Measurements from ENCODE around the gene XBP1.
"Not testable (repeated sequence)": the region's sequence is repeated elsewhere in the genome, so short reads cannot be mapped to it uniquely, and the experiment has no call there.

XBP1 gene

DNA sequence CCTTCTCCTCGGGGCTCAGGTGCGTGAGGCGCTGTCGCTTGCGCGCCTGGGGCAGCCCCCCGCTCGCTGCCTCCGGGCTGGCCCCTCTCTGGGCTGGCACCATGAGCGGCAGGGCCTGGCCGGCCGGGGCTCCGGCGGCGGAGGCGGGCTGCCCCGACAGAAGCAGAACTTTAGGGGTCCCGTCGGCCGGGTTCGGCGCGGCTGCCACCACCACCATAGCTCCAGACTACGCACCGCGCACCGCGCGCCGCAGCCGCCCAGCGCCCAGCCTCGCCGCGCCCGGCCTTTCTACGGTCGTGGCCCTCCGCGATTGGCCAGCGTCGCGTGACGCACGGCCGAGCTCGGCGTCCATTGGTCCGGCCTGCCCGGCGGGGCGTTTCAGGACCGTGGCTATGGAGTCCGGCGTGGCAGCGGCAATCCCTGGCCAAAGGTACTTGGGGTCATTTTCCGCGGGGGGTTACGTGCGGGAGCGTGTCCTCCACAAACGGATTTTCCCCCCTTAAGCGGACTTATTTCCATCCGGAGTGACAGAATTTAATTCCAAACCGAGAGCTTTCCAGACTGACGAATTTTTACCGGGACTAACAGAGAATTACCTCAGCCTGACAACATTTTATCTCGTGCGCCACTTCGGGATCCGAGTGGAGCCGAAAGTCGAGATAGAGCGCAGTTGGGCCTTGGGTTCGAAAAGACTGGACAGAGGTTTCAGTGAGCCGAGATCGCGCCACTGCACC is at the start of gene XBP1:
Gene XBP1, minus strand, starts transcription at position 262 of the 734 bp plus-strand sequence.
- DNase-seq = peak; percentile 91

DNA sequence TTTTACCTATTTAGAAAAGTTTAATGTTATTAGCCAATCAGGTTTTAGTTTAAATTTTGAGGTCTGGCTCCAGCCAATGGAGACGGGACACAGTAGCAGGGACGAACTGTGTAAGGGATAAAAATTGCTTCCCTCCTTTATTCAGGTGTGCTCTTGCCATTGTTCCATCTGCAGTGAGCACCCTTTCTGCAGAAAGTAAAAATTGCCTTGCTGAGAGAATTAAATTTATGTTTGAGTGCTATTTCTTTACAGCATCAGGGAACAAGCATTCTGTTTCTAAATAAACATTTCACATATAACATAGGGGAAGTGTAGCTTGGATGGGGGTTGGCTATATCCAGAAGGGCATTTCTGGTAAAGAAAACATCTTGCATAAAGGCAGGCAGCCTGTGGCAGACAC is 46.6 kb upstream of the XBP1 start:
- no peak for DNase-seq

DNA sequence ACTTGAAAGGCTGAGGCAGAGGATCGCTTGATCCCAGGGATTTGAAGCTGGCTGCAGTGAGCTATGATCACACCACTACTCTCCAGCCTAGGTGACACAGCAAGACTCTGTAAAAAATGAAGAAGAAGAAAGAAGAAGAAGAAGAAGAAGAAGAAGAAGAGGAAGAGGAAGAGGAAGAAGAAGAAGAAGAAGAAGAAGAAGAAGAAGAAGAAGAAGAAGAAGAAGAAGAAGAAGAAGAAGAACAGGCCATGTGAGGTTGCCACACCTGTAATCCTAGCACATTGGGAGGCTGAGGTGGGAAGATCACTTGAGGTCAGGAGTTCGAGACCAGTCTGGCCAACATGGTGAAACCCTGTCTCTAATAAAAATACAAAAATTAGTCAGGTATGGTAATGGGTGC is 43.9 kb upstream of the XBP1 start:
- not testable (repeated sequence) for DNase-seq

DNA sequence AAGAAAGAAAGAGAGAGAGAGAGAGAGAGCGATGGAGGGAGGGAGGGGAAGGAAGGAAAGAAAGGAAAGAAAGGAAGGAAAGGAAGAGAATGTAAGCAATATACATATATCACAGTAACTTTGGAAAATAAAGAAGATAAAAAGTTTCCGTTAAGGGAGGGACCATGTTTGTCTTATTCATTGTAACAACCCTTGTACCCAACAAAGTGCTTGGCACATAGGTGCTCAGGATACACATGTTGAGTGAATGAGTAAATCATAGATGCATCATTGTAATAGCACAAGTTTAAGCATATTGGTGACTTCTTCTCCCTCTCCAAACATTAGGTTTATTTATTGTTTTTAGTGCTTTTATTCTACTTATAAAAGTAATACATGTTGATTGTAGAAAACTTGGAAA is 43.3 kb upstream of the XBP1 start:
- no peak for DNase-seq

DNA sequence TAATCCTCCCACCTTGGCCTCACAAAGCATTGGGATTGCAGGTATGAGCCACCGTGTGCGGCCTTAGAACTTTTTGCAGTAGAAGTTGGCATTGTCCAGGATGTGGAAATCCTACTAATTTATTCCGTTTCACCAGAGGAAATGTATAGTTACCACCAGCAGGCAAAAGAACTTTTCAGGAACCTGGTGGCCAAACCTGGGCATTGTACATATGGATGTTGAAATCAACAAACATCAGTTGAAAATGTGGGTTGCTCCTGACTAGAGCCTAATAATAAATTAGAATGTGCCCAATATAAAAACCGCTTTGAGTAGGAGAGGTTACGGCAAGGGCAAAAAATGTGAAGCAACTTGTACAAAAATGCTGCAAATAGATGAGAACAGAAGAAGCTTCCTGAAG is 40.7 kb upstream of the XBP1 start:
- DNase-seq = no peak

DNA sequence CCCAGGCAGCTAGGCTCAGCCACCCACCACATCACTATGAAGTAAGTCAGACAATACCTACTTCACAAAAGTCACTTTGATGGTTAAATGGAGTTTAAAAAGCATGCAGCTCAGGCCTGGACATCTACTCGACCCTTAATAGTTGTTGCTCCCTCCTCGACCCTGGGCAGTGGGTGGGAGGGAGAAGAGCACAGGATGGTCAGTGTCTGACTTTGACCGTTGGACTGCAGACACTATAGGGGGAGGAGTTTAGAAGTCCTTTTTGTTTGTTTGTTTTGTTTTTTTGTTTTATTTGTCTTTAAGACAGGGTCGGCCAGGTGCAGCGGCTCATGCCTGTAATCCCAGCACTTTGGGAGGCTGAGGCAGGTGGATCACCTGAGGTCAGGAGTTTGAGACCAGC is 38.6 kb upstream of the XBP1 start:
- DNase-seq = no peak

DNA sequence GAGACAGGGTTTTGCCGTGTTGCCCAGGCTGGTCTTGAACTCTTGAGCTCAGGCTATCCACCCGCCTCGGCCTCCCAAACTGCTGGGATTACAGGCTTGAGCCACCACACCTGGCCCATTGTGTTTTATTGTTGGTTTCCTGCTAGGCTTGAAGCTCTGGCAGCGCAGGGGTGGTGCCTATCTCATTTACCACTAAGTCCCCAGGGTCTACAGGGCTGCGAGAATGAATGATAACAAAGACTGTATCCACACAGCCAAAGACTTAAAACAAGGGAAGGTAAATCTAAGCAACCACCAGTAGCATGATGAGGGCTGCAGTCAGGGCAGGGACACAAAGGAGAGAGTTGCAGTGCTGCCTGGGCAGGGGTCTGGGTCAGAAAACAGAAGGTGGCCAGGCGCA is 37.3 kb upstream of the XBP1 start:
- no peak for DNase-seq

DNA sequence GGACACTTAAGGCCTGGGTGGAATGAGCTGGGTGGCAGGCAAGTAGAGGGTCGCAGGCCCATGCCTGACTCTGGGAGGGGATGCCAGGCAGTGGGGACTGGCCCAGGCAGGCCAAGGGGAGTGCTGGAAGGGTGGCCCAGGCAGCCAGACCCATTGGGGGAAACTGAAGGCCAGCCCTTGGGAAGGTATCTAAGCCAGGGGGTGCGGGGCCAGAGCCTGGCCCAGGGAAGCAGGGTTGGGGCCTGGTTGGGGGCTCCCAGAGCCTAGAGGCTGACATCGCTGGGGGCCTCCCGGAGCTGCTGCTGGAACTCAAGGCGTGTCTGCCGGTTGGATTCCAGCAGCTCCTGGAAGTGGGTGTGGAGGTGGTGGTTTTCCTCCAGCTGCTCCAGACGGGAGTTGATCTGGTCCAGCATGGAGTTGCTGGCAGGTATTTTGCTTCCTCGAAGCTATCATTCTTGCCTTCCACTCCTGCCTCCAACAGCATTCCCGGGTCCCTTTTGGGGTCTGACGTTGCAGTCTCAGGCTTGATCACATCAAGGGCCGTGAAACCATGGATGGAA is 35.3 kb upstream of the XBP1 start:
- no peak for DNase-seq

DNA sequence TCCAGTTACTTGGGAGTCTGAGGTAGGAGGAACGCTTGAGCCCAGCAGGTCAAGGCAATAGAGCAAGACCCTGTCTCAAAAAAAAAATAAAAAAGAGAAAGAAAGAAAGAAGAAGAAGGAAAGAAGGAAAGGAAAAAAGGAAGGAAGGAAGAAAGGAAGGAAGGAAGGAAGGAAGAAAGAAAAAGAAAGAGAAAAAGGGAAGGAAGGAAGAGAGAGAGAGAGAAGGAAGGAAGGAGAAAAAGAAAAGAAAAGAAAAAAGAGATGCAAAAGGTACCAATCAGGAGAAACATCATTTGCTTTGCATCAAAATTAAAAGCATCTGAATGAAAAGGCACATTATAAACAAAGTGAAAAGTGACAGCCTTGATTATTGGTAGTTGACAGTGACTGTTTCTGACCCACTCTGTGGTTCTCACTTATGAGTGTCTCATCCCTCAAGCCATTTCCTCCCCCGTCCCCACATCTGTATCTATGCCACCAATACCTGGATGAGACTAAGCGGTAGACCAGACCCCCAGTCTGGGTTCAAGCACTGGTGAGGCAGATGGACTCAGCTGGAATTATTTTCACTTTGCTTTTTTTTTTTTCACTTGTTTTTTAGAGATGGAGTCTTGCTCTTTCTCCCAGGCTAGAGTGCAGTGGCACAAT is 33.0 kb upstream of the XBP1 start:
- DNase-seq = no peak

DNA sequence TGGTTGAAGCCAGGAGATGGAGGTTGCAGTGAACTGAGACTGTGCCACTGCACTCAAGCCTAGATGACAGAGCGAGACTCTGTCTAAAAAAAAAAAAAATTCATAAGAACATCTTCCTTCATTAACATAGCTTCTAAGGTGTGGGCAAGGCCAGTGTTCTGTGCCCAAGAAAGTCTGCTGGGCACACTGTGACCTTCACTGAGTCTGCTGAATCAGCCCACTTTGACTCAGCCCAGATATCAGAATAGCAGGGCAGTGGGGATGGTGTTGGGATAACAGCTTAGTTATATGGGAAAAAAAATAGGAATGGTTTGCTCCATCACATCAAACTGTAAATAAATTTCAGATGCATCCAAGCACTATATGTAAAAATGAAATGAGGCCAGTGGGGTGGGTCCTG is 32.4 kb upstream of the XBP1 start:
- DNase-seq = no peak

DNA sequence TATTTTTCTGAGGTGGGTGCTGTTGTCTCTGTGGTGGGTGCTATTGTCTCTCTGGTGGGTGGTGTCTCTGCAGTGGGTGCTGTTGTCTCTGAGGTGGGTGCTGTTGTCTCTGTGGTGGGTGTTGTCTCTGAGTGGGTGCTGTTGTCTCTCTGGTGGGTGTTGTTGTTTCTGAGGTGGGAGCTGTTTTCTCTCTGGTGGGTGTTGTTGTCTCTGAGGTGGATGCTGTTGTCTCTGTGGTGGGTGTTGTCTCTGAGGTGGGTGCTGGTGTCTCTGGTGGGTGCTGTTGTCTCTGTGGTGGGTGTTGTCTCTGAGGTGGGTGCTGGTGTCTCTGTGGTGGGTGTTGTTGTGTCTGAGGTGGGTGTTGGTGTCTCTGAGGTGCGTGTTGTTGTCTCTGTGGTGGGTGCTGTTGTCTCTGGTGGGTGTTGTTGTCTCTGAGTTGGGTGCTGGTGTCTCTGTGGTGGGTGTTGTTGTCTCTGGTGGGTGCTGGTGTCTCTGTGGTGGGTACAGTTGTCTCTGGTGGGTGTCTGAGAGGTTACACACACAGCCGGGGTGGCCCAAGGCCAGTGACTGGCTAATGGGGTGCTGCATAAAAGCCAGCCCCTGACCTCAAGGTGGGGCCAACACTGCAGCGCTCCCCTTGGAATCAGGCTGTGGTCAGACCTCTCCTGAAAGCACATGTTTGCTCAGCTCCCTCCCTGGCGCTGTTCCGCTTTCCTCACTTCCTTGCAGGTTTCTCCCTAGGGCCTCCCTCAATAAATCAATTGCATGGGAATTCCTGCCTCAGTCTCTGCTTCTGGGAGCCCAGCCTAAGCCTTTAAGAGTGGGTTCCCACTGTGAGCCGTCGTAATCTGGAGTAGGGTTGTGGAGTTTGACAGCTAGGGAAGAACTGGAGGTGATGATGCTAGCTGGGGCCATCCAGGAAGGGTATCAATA is 31.0 kb upstream of the XBP1 start:
- DNase-seq = no peak

DNA sequence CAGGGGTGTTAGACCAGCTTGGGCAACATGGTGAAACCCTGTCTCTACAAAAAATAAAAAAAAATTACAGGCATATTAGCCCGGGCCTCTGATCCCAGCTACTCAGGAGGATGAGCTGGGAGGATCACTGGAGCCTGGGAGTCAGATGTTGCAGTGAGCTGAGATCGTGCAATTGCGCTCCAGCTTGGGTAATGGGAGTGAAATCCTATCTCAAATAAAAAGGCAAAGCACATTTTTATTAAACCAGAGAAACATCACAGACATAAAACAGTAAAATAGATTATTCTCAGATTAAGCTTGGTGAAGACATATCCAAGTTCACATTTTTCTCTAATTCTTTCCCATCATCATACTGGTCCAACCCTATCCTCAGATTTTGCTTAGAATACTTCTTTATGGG is 30.1 kb upstream of the XBP1 start:
- no peak for DNase-seq

DNA sequence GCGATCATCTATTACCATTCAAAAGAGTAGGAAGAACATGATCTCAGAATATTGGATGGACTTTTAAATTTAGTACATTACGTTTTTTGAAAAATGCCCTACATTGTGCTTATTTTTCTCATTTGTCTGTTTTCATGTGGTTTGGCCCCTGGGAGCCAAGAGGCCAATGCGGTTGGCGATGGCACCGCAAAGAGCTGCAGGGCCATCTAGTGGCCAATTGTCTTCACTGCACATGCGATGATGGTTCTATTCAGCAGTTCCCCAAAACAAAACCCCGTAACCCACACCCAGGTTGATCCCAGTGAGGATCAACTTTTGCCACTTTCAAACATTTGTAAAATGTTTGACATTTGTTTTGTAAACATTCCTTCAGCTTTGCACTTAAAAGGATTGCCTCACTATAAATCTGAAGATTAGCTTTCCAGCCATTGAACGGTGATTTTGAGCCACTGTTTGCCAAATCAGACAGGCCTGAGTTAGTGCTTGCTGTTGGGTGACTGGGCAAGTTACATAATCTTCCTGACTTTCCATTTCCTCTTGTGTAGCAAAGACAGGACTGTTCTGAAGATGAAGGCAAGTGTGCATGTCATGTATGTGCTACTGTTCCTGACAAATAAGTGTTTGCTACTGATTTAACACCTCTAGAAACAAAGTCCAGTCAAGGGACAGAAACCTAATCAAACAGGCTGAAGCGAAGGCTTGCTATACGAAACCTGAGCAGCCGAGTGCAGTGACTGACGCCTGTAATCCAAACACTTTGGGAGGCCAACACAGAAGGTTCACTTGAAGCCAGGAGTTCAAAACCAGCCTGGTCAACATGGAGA is 29.2 kb upstream of the XBP1 start:
- peak; percentile 60 to 63 for DNase-seq

DNA sequence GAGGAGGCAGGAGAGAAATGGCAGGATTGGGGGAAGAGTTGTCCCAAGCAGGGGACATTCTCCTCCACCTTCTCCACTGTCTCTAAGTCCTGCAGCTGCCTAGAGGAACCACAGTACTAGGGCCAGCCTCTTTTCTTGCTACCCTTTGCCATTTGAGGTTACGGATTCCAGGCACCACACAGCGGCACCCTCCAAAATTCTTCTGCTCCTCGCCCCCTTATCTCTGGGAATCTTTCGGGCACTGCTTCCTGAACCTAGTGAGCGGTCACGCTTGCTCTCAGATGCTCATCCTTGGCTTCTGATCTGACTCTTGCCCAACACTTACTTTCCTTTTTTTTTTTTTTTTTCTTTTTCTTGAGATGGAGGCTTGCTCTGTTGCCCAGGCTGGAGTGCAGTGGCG is 26.6 kb upstream of the XBP1 start:
- DNase-seq = no peak

DNA sequence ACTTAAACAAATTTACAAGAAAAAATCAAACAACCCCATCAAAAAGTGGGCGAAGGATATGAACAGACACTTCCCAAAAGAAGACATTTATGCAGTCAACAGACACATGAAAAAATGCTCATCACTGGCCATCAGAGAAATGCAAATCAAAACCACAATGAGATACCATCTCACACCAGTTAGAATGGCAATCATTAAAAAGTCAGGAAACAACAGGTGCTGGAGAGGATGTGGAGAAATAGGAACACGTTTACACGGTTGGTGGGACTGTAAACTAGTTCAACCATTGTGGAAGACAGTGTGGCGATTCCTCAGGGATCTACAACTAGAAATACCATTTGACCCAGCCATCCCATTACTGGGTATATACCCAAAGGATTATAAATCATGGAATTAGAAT is 26.1 kb upstream of the XBP1 start:
- DNase-seq = not testable (repeated sequence)

DNA sequence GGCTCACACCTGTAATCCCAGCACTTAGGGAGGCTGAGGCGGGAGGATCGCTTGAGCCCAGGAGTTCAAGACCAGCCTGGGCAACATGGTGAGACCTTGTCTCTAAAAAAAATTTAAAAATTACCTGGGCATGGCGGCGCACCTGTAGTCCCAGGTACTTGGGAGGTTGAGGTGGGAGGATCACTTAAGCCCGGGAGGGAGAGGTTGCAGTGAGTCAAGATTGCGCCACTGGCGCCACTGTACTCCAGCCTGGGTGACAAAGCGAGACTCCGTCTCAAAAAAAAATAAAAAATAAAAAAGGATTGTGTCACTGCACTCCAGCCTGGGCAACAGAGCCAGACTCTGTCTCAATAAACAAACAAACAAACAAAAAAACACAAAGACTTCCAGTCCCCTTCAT is 24.1 kb upstream of the XBP1 start:
- not testable (repeated sequence) for DNase-seq

DNA sequence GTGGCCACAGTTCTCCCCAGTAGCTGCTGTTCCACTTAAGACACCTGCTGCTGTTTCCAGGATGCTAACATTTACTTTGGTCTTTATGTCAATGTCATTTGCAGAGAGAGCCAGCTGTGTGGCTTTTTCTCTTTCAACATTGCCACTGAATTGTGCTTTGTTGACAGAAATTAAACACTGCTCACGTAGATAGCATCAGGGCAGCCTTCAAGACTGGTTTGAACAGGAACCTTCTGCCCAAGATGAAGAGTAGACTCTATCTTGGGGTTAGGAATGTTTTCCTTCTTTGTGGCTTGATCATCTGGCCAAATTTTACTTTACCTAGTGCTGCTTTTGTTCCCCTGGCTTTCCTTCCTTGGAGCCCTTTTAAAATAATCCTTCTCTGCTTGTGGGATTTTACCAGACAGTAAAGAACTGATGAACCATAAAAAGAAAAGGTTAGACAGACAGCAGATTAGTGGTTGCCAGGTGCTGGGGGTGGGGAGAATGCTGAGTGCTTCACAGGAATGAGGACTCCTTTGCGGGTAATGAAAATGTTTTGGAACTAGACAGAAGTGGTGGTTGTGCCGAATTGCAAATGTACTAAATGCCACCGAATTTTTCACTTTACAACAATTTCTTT is 22.7 kb upstream of the XBP1 start:
- peak; percentile 93 to 96 for DNase-seq

DNA sequence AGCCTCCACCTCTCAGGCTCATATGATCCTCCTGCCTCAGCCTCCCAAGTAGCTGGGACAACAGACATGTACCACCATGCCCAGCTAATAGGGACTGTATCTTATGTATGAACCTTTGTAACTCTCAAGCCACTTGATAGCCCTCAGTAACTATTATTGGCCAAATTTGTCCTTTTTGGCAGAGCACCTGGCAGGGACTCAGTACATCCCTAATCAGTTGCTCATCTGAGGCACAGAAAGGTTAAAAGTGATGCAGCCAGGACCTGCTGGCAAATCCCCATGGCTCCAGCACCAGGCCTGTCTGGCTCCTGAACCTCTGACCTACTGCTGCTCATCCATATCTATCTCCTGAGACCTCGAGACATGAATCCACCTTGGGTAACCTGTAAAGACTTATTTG is 21.1 kb upstream of the XBP1 start:
- no peak for DNase-seq

DNA sequence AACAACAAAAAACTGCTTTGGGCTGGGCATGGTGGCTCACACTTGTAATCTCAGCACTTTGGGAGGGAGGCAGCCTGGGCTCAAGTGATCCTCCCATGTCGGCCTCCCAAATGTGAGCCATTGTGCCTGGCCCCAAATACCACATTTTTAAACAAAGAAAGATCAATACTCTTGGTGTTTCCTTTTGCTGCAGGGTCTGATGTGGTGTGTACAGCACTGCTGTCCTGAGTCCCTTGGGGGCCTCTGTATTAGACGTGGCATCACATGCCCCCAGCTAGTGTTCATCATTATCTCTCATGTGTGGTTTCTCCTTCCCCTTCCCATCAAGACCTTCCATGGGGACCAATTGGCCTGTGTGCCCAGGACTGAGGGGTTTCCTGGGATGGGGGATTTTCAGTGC is 20.5 kb upstream of the XBP1 start:
- no peak for DNase-seq

DNA sequence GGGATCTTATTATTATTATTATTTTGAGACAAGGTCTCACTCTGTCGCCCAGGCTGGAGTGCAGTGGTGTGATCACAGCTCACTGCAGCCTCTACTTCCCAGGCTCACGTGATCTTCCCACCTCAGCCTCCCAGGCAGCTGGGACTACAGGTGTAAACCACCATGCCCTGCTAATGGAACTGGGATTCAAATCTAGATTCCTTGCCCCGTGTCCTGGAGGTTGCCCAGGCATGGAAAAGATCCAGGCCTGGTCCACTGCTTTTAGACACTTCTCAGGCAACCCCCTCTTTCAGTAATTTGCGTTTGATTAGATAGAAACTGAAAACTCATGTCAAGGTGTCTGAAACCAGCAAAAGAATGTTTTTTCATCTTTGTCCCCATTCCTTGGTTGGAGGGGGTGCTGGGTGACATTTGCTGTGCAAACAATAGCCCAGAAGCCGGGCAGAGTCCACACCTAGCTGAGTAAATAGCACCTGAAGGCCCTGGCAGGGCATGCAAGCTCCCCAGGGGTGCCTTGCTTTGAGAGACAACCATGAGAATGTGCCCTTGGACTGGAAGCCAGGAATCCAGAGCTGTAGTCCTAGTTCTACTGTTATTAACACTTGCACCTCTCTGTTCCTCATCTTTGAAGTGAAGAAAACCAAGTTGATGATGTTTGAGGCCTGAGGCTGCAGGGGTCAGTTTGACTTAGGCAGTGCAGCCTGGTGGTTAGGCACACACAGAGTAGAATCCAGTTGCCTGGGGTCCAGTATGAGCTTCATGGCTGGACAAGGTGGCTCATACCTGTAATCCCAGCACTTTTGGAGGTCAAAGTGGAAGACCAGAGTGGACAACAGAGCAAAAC is 19.1 kb upstream of the XBP1 start:
- no peak for DNase-seq
